ACC112 (cell line): ENCODE measurements around the gene ALK.

Experiments used
- H2AFZ ChIP-seq: fragments of 200-600 bp; sonication (generic); one replicate; pipeline ENCODE4 v1.6.0; 2017; ENCODE audit warnings: antibody characterized with exemption, low read length; ENCODE audit not compliant: unreplicated experiment
- H3K27ac ChIP-seq: fragments of 200-600 bp; sonication (generic); 2 replicates; pipeline ENCODE4 v1.5.1; 2014; ENCODE audit warnings: low read depth, mild to moderate bottlenecking, antibody characterized with exemption, low read length, moderate library complexity
- H3K27me3 ChIP-seq: fragments of 200-600 bp; sonication (generic); 2 replicates; pipeline ENCODE4 v1.6.1; 2014; ENCODE audit warnings: mild to moderate bottlenecking, antibody characterized with exemption, low read length, moderate library complexity, mixed read lengths; ENCODE audit not compliant: insufficient read depth
- H3K36me3 ChIP-seq: fragments of 200-600 bp; sonication (generic); 2 replicates; pipeline ENCODE4 v1.6.1; 2016; ENCODE audit warnings: mild to moderate bottlenecking, antibody characterized with exemption, low read length, moderate library complexity, mixed read lengths; ENCODE audit not compliant: insufficient read depth
- H3K4me1 ChIP-seq: fragments of 200-600 bp; sonication (generic); one replicate; pipeline ENCODE4 v1.6.1; 2016; ENCODE audit warnings: low read length, mixed read lengths; ENCODE audit not compliant: insufficient read depth, unreplicated experiment, control insufficient read depth
- H3K4me3 ChIP-seq: fragments of 200-600 bp; sonication (generic); 2 replicates; pipeline ENCODE4 v1.5.1; 2014; ENCODE audit warnings: mild to moderate bottlenecking, low read depth, low read length
- H3K79me2 ChIP-seq: fragments of 200-600 bp; sonication (generic); one replicate; pipeline ENCODE4 v1.6.0; 2016; ENCODE audit warnings: low read length; ENCODE audit not compliant: control insufficient read depth, unreplicated experiment, insufficient read depth

ALK gene

GRCh38 chr2:29940706-29941105 lies 19.3 kb upstream of the ALK start:
- no peak overlapping the region for H3K27ac ChIP-seq
- H3K4me1 ChIP-seq = no peaks in the 10 kb centered on the region
- H3K27me3 ChIP-seq = peaks cover 3% of the 10 kb centered on the region; the same call in 1 of the 2 replicates
- no peaks in the 10 kb centered on the region for H3K79me2 ChIP-seq
- no peak overlapping the region for H2AFZ ChIP-seq
- H3K4me3 ChIP-seq = no peak overlapping the region
- H3K36me3 ChIP-seq = no peaks in the 10 kb centered on the region

- Histone ChIP-seq H3K27me3 (peaks cover 28% of the 10 kb centered on the region), H3K79me2 (no peaks in the 10 kb centered on the region), H3K36me3 (no peaks in the 10 kb centered on the region)
Observed at GRCh38 chr2:29936020-29936419, 14.6 kb upstream of the ALK start.

GRCh38 chr2:29931818-29932217 lies 10.4 kb upstream of the ALK start:
- Histone ChIP-seq H2AFZ (no peak overlapping the region), H3K79me2 (no peaks in the 10 kb centered on the region), H3K36me3 (no peaks in the 10 kb centered on the region), H3K27ac (no peak overlapping the region), H3K4me1 (no peaks in the 10 kb centered on the region), H3K4me3 (no peak overlapping the region), H3K27me3 (peaks cover 25% of the 10 kb centered on the region)

More at GRCh38 chr2:29936020-29936419, 14.6 kb upstream of the ALK start:
- no peaks in the 10 kb centered on the region for H3K4me1 ChIP-seq
- no peak overlapping the region for H3K27ac ChIP-seq
- H3K4me3 ChIP-seq = no peak overlapping the region
- H2AFZ ChIP-seq = no peak overlapping the region

DNA sequence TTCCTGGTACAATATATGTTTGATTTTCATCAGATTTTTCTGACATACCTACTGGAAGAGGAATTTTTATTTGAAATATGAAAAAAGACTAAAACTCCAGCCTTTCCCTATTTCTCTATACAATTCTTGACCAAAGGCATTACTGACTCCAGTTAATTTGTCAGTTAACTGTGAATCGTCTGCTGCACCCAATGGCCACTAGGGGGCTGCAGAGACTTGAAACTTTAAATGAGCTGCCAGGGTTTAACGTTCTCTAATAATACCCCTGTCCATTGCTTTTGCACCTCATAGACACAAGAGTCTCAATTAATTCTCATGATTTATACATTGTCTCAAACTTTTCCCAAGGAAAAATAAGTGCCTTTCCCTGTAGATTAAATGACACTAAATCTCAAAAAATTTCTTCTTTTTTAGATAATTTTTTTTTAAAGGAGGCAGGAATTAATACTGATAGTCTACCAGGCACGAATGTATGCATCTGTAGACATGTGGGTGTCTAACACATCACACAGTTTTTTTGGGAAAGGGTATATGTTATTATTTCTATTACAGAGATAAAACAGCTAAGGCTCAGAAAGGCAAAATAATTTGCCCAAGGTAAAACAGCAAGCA lies 1.8 kb upstream of the ALK start:
- H2AFZ ChIP-seq = no peak overlapping the region
- H3K4me1 ChIP-seq = no peaks in the 10 kb centered on the region
- no peak overlapping the region for H3K27ac ChIP-seq

GRCh38 chr2:29922605-29923004 lies 1.2 kb upstream of the ALK start:
- no peak overlapping the region for H3K4me3 ChIP-seq
- no peak overlapping the region for H3K27ac ChIP-seq
- H3K36me3 ChIP-seq = no peaks in the 10 kb centered on the region
- H3K79me2 ChIP-seq = no peaks in the 10 kb centered on the region
- no peak overlapping the region for H2AFZ ChIP-seq
- peaks cover 65% of the 10 kb centered on the region for H3K27me3 ChIP-seq
- no peaks in the 10 kb centered on the region for H3K4me1 ChIP-seq

More for the DNA sequence above, 1.8 kb upstream of the ALK start:
- no peaks in the 10 kb centered on the region for H3K36me3 ChIP-seq
- peaks cover 59% of the 10 kb centered on the region for H3K27me3 ChIP-seq
- H3K4me3 ChIP-seq = no peak overlapping the region
- no peaks in the 10 kb centered on the region for H3K79me2 ChIP-seq

- Histone ChIP-seq H3K27ac (no peak overlapping the region), H3K79me2 (no peaks in the 10 kb centered on the region), H3K27me3 (peaks cover 76% of the 10 kb centered on the region), H3K4me3 (0 out of 2 replicates have a peak overlapping the region, but pooled peaks have one; percentile 39), H3K36me3 (no peaks in the 10 kb centered on the region), H2AFZ (no peak overlapping the region), H3K4me1 (no peaks in the 10 kb centered on the region)
Observed at GRCh38 chr2:29920631-29921559, 491 bp downstream of the ALK start.

GRCh38 chr2:29920130-29920577 lies 1.2 kb downstream of the ALK start:
- Histone ChIP-seq H3K36me3 (no peaks in the 10 kb centered on the region), H2AFZ (no peak overlapping the region), H3K79me2 (no peaks in the 10 kb centered on the region), H3K27me3 (peaks cover 77% of the 10 kb centered on the region), H3K4me3 (no peak overlapping the region), H3K4me1 (no peaks in the 10 kb centered on the region), H3K27ac (no peak overlapping the region)

- H3K4me1 ChIP-seq = no peaks in the 10 kb centered on the region
- H3K27ac ChIP-seq = no peak overlapping the region
- H3K27me3 ChIP-seq = peaks cover 84% of the 10 kb centered on the region
- H3K36me3 ChIP-seq = no peaks in the 10 kb centered on the region
- no peaks in the 10 kb centered on the region for H3K79me2 ChIP-seq
- H3K4me3 ChIP-seq = no peak overlapping the region
- H2AFZ ChIP-seq = no peak overlapping the region
Observed at GRCh38 chr2:29918941-29919340, 2.4 kb downstream of the ALK start.

DNA sequence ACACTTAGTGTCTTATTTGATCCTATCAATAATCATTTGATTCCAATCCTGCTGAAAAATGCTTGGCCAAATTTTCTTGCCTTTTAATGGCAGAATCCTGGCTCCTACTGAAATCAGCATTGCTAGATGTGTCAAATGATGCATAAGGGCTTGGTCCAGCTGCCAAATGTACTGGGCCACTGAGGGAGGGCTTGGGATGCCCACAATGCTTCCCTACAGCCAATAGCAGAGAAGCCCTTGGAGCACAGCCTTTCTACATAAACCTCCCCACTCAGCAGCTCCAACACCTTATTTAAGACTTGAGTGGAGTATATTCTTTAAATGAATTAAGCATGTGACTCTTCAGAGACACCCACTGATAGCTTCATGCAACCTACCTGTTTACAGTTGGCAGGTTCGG lies 3.6 kb downstream of the ALK start:
- Histone ChIP-seq H3K36me3 (no peaks in the 10 kb centered on the region), H3K4me3 (no peak overlapping the region), H2AFZ (no peak overlapping the region), H3K27me3 (peaks cover 83% of the 10 kb centered on the region), H3K27ac (no peak overlapping the region), H3K79me2 (no peaks in the 10 kb centered on the region), H3K4me1 (no peaks in the 10 kb centered on the region)

DNA sequence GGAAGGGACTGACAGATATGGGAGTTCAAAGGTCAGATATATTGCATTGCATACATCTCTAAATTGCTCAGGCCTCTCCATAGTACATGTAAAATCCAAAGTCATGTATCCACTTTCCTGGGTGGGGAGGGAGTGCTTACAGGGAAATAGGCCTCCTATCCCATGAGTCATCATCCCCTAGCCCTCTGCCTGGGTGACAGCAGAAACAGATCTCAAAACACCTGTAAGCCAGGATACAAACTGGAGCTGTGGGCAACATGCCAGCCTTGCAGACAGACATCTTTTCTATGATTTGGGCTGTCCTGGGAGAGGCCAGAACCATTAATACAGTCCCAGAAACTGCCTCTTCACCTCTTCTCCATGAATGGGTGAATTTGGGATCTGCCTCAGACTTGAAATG lies 4.8 kb downstream of the ALK start:
- H2AFZ ChIP-seq = no peak overlapping the region
- no peak overlapping the region for H3K4me3 ChIP-seq
- H3K27ac ChIP-seq = no peak overlapping the region
- no peaks in the 10 kb centered on the region for H3K36me3 ChIP-seq
- H3K4me1 ChIP-seq = no peaks in the 10 kb centered on the region
- no peaks in the 10 kb centered on the region for H3K79me2 ChIP-seq
- peaks cover 71% of the 10 kb centered on the region for H3K27me3 ChIP-seq

GRCh38 chr2:29910960-29911359 lies 10.4 kb downstream of the ALK start:
- H3K27ac ChIP-seq = no peak overlapping the region
- H3K4me3 ChIP-seq = no peak overlapping the region
- no peaks in the 10 kb centered on the region for H3K79me2 ChIP-seq
- peaks cover 24% of the 10 kb centered on the region for H3K27me3 ChIP-seq
- no peak overlapping the region for H2AFZ ChIP-seq
- no peaks in the 10 kb centered on the region for H3K4me1 ChIP-seq
- H3K36me3 ChIP-seq = no peaks in the 10 kb centered on the region
